Stomach (tissue), 4 donors: ENCODE results near the gene TBC1D20.

Experiments
- CTCF ChIP-seq, 7 experiments: fragments of 450-650 bp in 4 of 7; fragments of 200-600 bp in 3 of 7; sonication (generic) in 3 of 7; IDR thresholded peaks; one replicate each; pipeline ENCODE4 v1.5.1; 2016 to 2019; ENCODE audit warnings: antibody characterized with exemption in 7 of 7, control low read depth in 2 of 7, mild to moderate bottlenecking in 1 of 7
- POLR2A ChIP-seq, 4 donors: fragments of 450-650 bp; IDR thresholded peaks; one replicate each; pipeline ENCODE4 v1.6.1; 2016; ENCODE audit warnings: antibody characterized with exemption in 4 of 4, control low read depth in 2 of 4, mild to moderate bottlenecking in 1 of 4, moderate library complexity in 1 of 4

GRCh38 chr20:427849-428657, 34.3 kb downstream of the TBC1D20 start:
- TF ChIP-seq POLR2A (IDR thresholded peaks at IDR 0.05), result no peak
- TF ChIP-seq CTCF (IDR thresholded peaks at IDR 0.05), result no peak
